AG04449 (cell line): Measurements from ENCODE around the gene AUNIP.
A peak's percentile ranks its signal among the peaks of the same experiment; 100 is the strongest.

Source experiments
- CTCF ChIA-PET: fragments of 350-600 bp; formaldehyde crosslinking; extraction: SDS; loops from one replicate; lab custom pipeline; 2021; ENCODE audit warnings: antibody characterized with exemption; lab: Yijun Ruan, JAX
- POLR2A ChIA-PET: fragments of 400-600, 350-600 bp; formaldehyde crosslinking; extraction: SDS; loops from one replicate; lab custom pipeline; 2020; ENCODE audit warnings: antibody characterized with exemption, inconsistent platforms; lab: Yijun Ruan, JAX
- DNase-seq: peaks from one replicate; pipeline ENCODE4 v3.0.0-alpha.2; 2010; ENCODE audit warnings: low read depth, low spot score
- H3K4me3 ChIP-seq: 2 replicates; pipeline ENCODE4 v1.5.1; 2011; ENCODE audit warnings: low read depth, mild to moderate bottlenecking, control low read depth, low read length
- CTCF ChIP-seq: IDR thresholded peaks from one replicate; pipeline ENCODE4 v1.5.1; 2011; ENCODE audit warnings: mild to moderate bottlenecking, moderate library complexity, low read length, control low read depth, inconsistent platforms; ENCODE audit not compliant: insufficient read depth; ENCODE audit errors: missing control alignments

AUNIP gene

GRCh38 chr1:25800703-25801377 lies 58.4 kb downstream of the AUNIP start:
- ChIA-PET POLR2A (interaction anchor here (1.4 kb wide), 1 partner anchor 553 kb away, joined by 3 read pairs; the partner anchor contains the start of gene RSRP1), CTCF (interaction anchor here (0.6 to 24.7 kb wide), 5 partner anchors 10 to 281 kb away, joined by 3 to 468 read pairs (median 5); partner anchors contain the start of gene MAN1C1)
- no peak for DNase-seq
- no peak for TF ChIP-seq CTCF
- H3K4me3 ChIP-seq, result peak overlapping the region; percentile 58

GRCh38 chr1:25799935-25800702 lies 59.1 kb downstream of the AUNIP start, which contains the start of gene SELENON:
Gene SELENON (plus strand): TSS chr1:25800193. CDS start chr1:25800231, 38 bp downstream.
- no peak for DNase-seq
- CTCF ChIA-PET, result interaction anchor here (1.5 to 24.7 kb wide), 3 partner anchors 10 to 232 kb away, joined by 5 to 468 read pairs (median 77); partner anchors contain the start of gene MAN1C1
- TF ChIP-seq CTCF, result no peak
- peak within 1 kb of the TSS; percentile 61 for H3K4me3 ChIP-seq
- POLR2A ChIA-PET, result interaction anchor here (1.2 to 1.4 kb wide), 2 partner anchors 9 to 553 kb away, joined by 3 to 9 read pairs; partner anchors contain the start of gene RSRP1

- POLR2A ChIA-PET, result interaction anchor here (1.2 kb wide), 1 partner anchor 10 kb away, joined by 9 read pairs; no protein-coding TSS in a partner anchor
- no peak for DNase-seq
- H3K4me3 ChIP-seq, result peak overlapping the region; percentile 61
- no peak for TF ChIP-seq CTCF
- CTCF ChIA-PET, result interaction anchor here (2.4 to 24.7 kb wide), 3 partner anchors 11 to 226 kb away, joined by 9 to 468 read pairs (median 77); partner anchors contain the start of gene MAN1C1
Observed at GRCh38 chr1:25799352-25799934, 59.8 kb downstream of the AUNIP start.

GRCh38 chr1:25798666-25799351 lies 60.4 kb downstream of the AUNIP start:
- ChIA-PET POLR2A (no interaction called here), CTCF (interaction anchor here (0.7 to 24.7 kb wide), 15 partner anchors 11 to 294 kb away, joined by 3 to 468 read pairs (median 4); partner anchors contain the start of genes MAN1C1 and PAFAH2)
- TF ChIP-seq CTCF, result no peak
- DNase-seq, result no peak
- no peak overlapping the region for H3K4me3 ChIP-seq

- no peak overlapping the region for H3K4me3 ChIP-seq
- TF ChIP-seq CTCF, result peak; percentile 61
- POLR2A ChIA-PET, result no interaction called here
- CTCF ChIA-PET, result interaction anchor here (0.6 to 24.7 kb wide), 30 partner anchors 10 to 370 kb away, joined by 3 to 468 read pairs (median 4); partner anchors contain the start of genes MAN1C1 and PAFAH2
- no peak for DNase-seq
Observed at GRCh38 chr1:25797939-25798338, 61.3 kb downstream of the AUNIP start.
